ENCODE results near the gene HERC3.

DNA sequence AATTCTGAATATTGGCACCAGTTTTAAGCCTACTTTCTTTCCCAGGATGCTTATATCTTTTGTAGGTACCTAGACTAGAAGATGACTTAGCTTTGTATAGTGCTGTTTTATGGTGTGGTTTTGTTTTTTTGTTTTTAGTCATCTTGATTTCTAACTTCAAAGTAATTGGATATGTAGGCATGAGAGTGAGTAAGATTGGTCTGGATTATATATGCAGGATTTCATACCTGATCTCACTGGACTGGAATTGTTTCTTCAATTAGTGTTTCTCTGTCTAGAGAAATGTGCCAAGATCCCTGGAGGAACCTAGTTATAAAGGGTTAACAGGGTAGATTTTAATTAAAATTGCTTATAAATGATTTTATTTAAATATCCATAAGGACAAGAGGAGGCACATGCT lies 82.3 kb downstream of the HERC3 start:
- TF ChIP-seq, protein P1, sequence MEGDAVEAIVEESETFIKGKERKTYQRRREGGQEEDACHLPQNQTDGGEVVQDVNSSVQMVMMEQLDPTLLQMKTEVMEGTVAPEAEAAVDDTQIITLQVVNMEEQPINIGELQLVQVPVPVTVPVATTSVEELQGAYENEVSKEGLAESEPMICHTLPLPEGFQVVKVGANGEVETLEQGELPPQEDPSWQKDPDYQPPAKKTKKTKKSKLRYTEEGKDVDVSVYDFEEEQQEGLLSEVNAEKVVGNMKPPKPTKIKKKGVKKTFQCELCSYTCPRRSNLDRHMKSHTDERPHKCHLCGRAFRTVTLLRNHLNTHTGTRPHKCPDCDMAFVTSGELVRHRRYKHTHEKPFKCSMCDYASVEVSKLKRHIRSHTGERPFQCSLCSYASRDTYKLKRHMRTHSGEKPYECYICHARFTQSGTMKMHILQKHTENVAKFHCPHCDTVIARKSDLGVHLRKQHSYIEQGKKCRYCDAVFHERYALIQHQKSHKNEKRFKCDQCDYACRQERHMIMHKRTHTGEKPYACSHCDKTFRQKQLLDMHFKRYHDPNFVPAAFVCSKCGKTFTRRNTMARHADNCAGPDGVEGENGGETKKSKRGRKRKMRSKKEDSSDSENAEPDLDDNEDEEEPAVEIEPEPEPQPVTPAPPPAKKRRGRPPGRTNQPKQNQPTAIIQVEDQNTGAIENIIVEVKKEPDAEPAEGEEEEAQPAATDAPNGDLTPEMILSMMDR (IDR thresholded peaks at IDR 0.05; ENCODE audit: extremely low read depth in 1 of 2, insufficient read depth in 1 of 2, low read depth in 1 of 2, low read length in 2 of 2), result no peak
- TF ChIP-seq POLR2AphosphoS5 (IDR thresholded peaks at IDR 0.05; ENCODE audit: insufficient read depth, low read depth, low read length), result no peak
- TF ChIP-seq JUN (IDR thresholded peaks at IDR 0.05; ENCODE audit: borderline replicate concordance, insufficient read depth, insufficient read length, low read depth), result no peak
- TF ChIP-seq EZH2 (IDR thresholded peaks at IDR 0.05; ENCODE audit: borderline replicate concordance, low read depth, low read length, severe bottlenecking), result no peak
- TF ChIP-seq GATA2 (IDR thresholded peaks at IDR 0.05; ENCODE audit: insufficient read depth, insufficient read length, low read depth, low read length), result no peak

Measured in endothelial cell of umbilical vein (primary cell).